HEK293 (cell line): Measurements from ENCODE around the gene C2.

Experiments
- CTCF ChIA-PET: fragments of 350-600 bp; formaldehyde crosslinking; extraction: SDS; loops from one replicate; lab custom pipeline; 2021; ENCODE audit warnings: antibody characterized with exemption; lab: Yijun Ruan, JAX
- POLR2A ChIA-PET: fragments of 300-600 bp; formaldehyde crosslinking; extraction: SDS; loops from one replicate; lab custom pipeline; 2020; ENCODE audit warnings: antibody characterized with exemption, inconsistent platforms; lab: Yijun Ruan, JAX
- H3K27ac ChIP-seq: fragments of 200-500 bp; sonication (Bioruptor generic); 2 replicates; pipeline ENCODE4 v1.5.1; 2014; ENCODE audit warnings: low read depth, low read length, control low read depth, inconsistent platforms; ENCODE audit errors: extremely low read depth
- H3K36me3 ChIP-seq, 2 experiments: fragments of 200-500 bp in 1 of 2; sonication (Bioruptor generic) in 1 of 2; 1 replicate in 1 of 2; 2 replicates in 1 of 2; pipeline ENCODE4 v1.5.1; 2014 to 2017; ENCODE audit warnings: inconsistent platforms in 2 of 2, low read length in 2 of 2; ENCODE audit not compliant: control insufficient read depth in 2 of 2, insufficient read depth in 1 of 2
- H3K4me1 ChIP-seq: fragments of 200-500 bp; sonication (Bioruptor generic); 2 replicates; pipeline ENCODE4 v1.5.1; 2014; ENCODE audit warnings: mild to moderate bottlenecking, low read length, inconsistent platforms; ENCODE audit not compliant: control insufficient read depth, insufficient read depth
- H3K4me3 ChIP-seq: 2 replicates; pipeline ENCODE4 v1.5.1; 2011; ENCODE audit warnings: low read depth, mild to moderate bottlenecking, control low read depth, low read length, moderate library complexity
- H3K9me3 ChIP-seq: fragments of 200-500 bp; sonication (Bioruptor generic); 2 replicates; pipeline ENCODE4 v1.5.1; 2014; ENCODE audit warnings: low read depth, low read length, inconsistent platforms; ENCODE audit not compliant: control insufficient read depth, insufficient read depth
- WT1 ChIP-seq: fragments of 450-650 bp; formaldehyde crosslinking; IDR thresholded peaks from 2 replicates; pipeline ENCODE4 v1.5.1; 2016; ENCODE audit warnings: missing biosample characterization, missing genetic modification characterization
- ZNF112 ChIP-seq: fragments of 450-650 bp; formaldehyde crosslinking; IDR thresholded peaks from 2 replicates; pipeline ENCODE4 v1.5.0; 2017; ENCODE audit warnings: missing biosample characterization, missing genetic modification characterization
- ZNF155 ChIP-seq: fragments of 450-650 bp; formaldehyde crosslinking; IDR thresholded peaks from 2 replicates; pipeline ENCODE4 v1.5.1; 2016; ENCODE audit warnings: missing biosample characterization, missing genetic modification characterization
- ZNF157 ChIP-seq: fragments of 450-650 bp; formaldehyde crosslinking; IDR thresholded peaks from 2 replicates; pipeline ENCODE4 v1.5.1; 2016; ENCODE audit warnings: missing biosample characterization, missing genetic modification characterization
- ZNF24 ChIP-seq: fragments of 450-650 bp; formaldehyde crosslinking; IDR thresholded peaks from 2 replicates; pipeline ENCODE4 v1.5.1; 2016; ENCODE audit warnings: missing biosample characterization, missing genetic modification characterization
- ZNF302 ChIP-seq: fragments of 450-650 bp; formaldehyde crosslinking; IDR thresholded peaks from 2 replicates; pipeline ENCODE4 v1.5.1; 2016; ENCODE audit warnings: missing biosample characterization, missing genetic modification characterization, low read depth
- ZNF335 ChIP-seq: fragments of 450-650 bp; formaldehyde crosslinking; conservative IDR thresholded peaks from 2 replicates; pipeline ENCODE4 v1.5.1; 2016; ENCODE audit warnings: missing biosample characterization, missing genetic modification characterization
- ZNF391 ChIP-seq: fragments of 450-650 bp; formaldehyde crosslinking; IDR thresholded peaks from 2 replicates; pipeline ENCODE4 v1.5.1; 2016; ENCODE audit warnings: low read depth, missing biosample characterization, missing genetic modification characterization, borderline replicate concordance
- ZNF394 ChIP-seq: fragments of 450-650 bp; formaldehyde crosslinking; IDR thresholded peaks from 2 replicates; pipeline ENCODE4 v1.5.1; 2016; ENCODE audit warnings: missing biosample characterization, missing genetic modification characterization, mild to moderate bottlenecking, moderate library complexity, borderline replicate concordance
- ZNF404 ChIP-seq: fragments of 450-650 bp; formaldehyde crosslinking; IDR thresholded peaks from 2 replicates; pipeline ENCODE4 v1.5.1; 2017; ENCODE audit warnings: missing biosample characterization, missing genetic modification characterization
- ZNF473 ChIP-seq: fragments of 450-650 bp; formaldehyde crosslinking; IDR thresholded peaks from 2 replicates; pipeline ENCODE4 v1.5.1; 2017; ENCODE audit warnings: missing biosample characterization, missing genetic modification characterization
- ZNF555 ChIP-seq: fragments of 450-650 bp; formaldehyde crosslinking; conservative IDR thresholded peaks from 2 replicates; pipeline ENCODE4 v1.5.1; 2017; ENCODE audit warnings: missing biosample characterization, mild to moderate bottlenecking, missing genetic modification characterization, inconsistent platforms
- ZNF558 ChIP-seq: fragments of 450-650 bp; formaldehyde crosslinking; IDR thresholded peaks from 2 replicates; pipeline ENCODE4 v1.5.1; 2016; ENCODE audit warnings: missing biosample characterization, missing genetic modification characterization
- ZNF600 ChIP-seq: fragments of 450-650 bp; formaldehyde crosslinking; IDR thresholded peaks from 2 replicates; pipeline ENCODE4 v1.5.1; 2016; ENCODE audit warnings: missing biosample characterization, missing genetic modification characterization
- ZNF664 ChIP-seq: fragments of 450-650 bp; formaldehyde crosslinking; IDR thresholded peaks from 2 replicates; pipeline ENCODE4 v1.5.1; 2016; ENCODE audit warnings: missing biosample characterization, missing genetic modification characterization
- ZNF768 ChIP-seq: fragments of 450-650 bp; formaldehyde crosslinking; IDR thresholded peaks from 2 replicates; pipeline ENCODE4 v1.5.1; 2018; ENCODE audit warnings: missing biosample characterization, mild to moderate bottlenecking, missing genetic modification characterization
- ZSCAN16 ChIP-seq: fragments of 450-650 bp; formaldehyde crosslinking; IDR thresholded peaks from 2 replicates; pipeline ENCODE4 v1.5.1; 2016; ENCODE audit warnings: missing biosample characterization, missing genetic modification characterization
- ZSCAN23 ChIP-seq: fragments of 450-650 bp; formaldehyde crosslinking; IDR thresholded peaks from 2 replicates; pipeline ENCODE4 v1.5.1; 2016; ENCODE audit warnings: missing biosample characterization, missing genetic modification characterization
- ZSCAN30 ChIP-seq: fragments of 450-650 bp; IDR thresholded peaks from 2 replicates; pipeline ENCODE4 v1.5.1; 2018; ENCODE audit warnings: missing biosample characterization, mild to moderate bottlenecking, missing genetic modification characterization, moderate library complexity
- TF ChIP-seq, protein P1 (sequence below): fragments of 450-650 bp; formaldehyde crosslinking; IDR thresholded peaks from 2 replicates; pipeline ENCODE4 v1.5.1; 2016; ENCODE audit warnings: missing biosample characterization, missing genetic modification characterization
- TF ChIP-seq, protein P2 (sequence below): fragments of 450-650 bp; formaldehyde crosslinking; IDR thresholded peaks from 2 replicates; pipeline ENCODE4 v1.5.1; 2016; ENCODE audit warnings: missing biosample characterization, missing genetic modification characterization
- TF ChIP-seq, protein P3 (sequence below): fragments of 450-650 bp; formaldehyde crosslinking; IDR thresholded peaks from 2 replicates; pipeline ENCODE4 v1.5.1; 2016; ENCODE audit warnings: missing biosample characterization, missing genetic modification characterization, low read depth
- TF ChIP-seq, protein P4 (sequence below): fragments of 450-650 bp; formaldehyde crosslinking; IDR thresholded peaks from 2 replicates; pipeline ENCODE4 v1.5.1; 2017; ENCODE audit warnings: missing biosample characterization, missing genetic modification characterization
- TF ChIP-seq, protein P5 (sequence below): fragments of 450-650 bp; formaldehyde crosslinking; IDR thresholded peaks from 2 replicates; pipeline ENCODE4 v1.5.1; 2017; ENCODE audit warnings: missing biosample characterization, missing genetic modification characterization

Gene C2

DNA sequence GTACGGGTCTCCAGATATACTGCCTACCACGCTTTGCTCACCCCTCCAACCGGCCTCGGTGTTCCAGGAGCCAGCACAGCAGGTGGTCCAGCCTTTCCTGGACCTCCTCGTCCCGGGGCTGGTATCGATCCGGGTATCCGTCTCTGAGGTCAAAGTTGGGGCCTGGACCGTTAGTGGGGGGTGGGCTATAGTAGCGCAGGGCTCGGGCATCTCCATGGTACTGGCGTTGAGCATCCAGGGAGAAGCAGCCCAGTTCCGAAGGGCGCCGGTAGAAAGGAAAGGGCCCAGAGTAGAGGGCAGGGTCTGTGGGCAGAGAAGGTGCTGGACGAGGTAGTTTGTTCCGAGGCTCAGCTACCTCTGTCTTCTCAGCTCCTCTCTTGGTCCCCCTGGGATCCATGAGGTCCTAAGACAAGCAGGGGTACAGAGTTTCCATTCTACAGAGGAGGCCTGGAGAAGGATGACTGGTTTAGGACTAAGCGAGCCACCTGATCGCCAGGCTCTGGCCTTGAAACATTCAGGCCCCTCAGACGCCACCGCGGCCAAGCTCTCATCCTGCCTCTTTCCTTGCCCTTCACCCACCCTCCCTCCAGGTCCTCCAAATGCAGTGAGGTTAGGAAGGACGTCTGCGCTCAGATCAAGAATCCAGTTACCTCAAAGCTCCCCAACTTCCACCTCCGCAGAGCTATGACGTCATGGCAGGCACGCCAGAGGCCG, 43.9 kb downstream of the C2 start (continued):
- TF ChIP-seq ZNF391 (peak; percentile 91; the same call in 1 of the 2 replicates), ZNF394 (tag by site-specific recombination) (peak; percentile 84), ZNF558 (tag by site-specific recombination) (peak; percentile 58; the same call in 1 of the 2 replicates), ZSCAN23 (tag by site-specific recombination) (peak; percentile 81; the same call in 1 of the 2 replicates), ZSCAN30 (tag by site-specific recombination) (0 out of 2 replicates have a peak, but pooled peaks have one; percentile 67), ZNF24 (tag by site-specific recombination) (peak; percentile 94; the same call in 1 of the 2 replicates), ZSCAN16 (tag by site-specific recombination) (peak; percentile 30; the same call in 1 of the 2 replicates), ZNF112 (no peak), ZNF335 (tag by site-specific recombination) (peak; percentile 89), ZNF555 (no peak), ZNF600 (tag by site-specific recombination) (no peak; the same call in 1 of the 2 replicates)
- TF ChIP-seq, protein P1, sequence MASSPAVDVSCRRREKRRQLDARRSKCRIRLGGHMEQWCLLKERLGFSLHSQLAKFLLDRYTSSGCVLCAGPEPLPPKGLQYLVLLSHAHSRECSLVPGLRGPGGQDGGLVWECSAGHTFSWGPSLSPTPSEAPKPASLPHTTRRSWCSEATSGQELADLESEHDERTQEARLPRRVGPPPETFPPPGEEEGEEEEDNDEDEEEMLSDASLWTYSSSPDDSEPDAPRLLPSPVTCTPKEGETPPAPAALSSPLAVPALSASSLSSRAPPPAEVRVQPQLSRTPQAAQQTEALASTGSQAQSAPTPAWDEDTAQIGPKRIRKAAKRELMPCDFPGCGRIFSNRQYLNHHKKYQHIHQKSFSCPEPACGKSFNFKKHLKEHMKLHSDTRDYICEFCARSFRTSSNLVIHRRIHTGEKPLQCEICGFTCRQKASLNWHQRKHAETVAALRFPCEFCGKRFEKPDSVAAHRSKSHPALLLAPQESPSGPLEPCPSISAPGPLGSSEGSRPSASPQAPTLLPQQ = no peak
- TF ChIP-seq, protein P2, sequence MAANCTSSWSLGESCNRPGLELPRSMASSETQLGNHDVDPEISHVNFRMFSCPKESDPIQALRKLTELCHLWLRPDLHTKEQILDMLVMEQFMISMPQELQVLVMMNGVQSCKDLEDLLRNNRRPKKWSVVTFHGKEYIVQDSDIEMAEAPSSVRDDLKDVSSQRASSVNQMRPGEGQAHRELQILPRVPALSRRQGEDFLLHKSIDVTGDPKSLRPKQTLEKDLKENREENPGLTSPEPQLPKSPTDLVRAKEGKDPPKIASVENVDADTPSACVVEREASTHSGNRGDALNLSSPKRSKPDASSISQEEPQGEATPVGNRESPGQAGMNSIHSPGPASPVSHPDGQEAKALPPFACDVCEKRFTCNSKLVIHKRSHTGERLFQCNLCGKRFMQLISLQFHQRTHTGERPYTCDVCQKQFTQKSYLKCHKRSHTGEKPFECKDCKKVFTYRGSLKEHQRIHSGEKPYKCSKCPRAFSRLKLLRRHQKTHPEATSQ = no peak; the same call in none of the 2 replicates
- TF ChIP-seq, protein P3, sequence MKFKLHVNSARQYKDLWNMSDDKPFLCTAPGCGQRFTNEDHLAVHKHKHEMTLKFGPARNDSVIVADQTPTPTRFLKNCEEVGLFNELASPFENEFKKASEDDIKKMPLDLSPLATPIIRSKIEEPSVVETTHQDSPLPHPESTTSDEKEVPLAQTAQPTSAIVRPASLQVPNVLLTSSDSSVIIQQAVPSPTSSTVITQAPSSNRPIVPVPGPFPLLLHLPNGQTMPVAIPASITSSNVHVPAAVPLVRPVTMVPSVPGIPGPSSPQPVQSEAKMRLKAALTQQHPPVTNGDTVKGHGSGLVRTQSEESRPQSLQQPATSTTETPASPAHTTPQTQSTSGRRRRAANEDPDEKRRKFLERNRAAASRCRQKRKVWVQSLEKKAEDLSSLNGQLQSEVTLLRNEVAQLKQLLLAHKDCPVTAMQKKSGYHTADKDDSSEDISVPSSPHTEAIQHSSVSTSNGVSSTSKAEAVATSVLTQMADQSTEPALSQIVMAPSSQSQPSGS (tag by site-specific recombination) = peak; percentile 100

DNA sequence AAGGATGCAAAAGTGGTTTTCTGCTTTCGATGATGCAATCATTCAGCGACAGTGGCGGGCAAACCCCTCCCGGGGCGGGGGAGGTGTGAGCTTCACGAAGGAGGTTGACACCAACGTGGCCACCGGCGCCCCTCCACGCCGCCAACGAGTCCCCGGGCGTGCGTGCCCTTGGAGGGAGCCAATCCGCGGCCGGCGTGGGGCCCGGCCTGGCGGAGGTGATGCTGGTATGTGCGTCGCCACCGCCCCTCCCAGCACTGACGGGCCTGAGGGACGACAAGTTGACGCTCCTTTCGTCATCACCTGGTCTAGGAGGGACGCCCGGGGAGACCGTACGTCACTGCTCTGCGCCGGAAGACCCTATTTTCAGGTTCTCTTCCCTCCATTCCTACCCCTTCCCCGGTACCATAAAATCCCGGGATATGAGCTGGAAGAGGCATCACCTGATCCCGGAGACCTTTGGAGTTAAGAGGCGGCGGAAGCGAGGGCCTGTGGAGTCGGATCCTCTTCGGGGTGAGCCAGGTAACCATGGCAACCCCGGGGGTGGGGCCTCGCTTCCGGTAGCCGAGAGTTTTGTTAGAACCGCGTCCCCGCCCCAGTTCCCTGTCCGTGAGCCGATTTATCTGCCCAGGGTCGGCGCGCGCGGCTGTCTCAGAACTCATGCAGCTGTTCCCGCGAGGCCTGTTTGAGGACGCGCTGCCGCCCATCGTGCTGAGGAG, 44.6 kb downstream of the C2 start, which contains the start of gene DXO:
DXO (minus strand) TSS at position 146 of the 716 bp plus-strand sequence. CDS start 463 bp downstream, outside the sequence.
- CTCF ChIA-PET = interaction anchor here (0.6 to 2.1 kb wide), 8 partner anchors 11 to 1786 kb away, joined by 3 to 10 read pairs (median 3); partner anchors contain the start of genes NELFE and SKIC2
- H3K9me3 ChIP-seq = no peaks in the 10 kb centered on the region
- H3K27ac ChIP-seq = peak within 1 kb of the TSS; percentile 74
- H3K4me1 ChIP-seq = peaks cover 5% of the 10 kb centered on the region
- POLR2A ChIA-PET = interaction anchor here (0.6 to 4.6 kb wide), 27 partner anchors 8 to 1000 kb away, joined by 3 to 64 read pairs (median 5); partner anchors contain the start of genes C6orf47, CSNK2B, EHMT2 and GPANK1
- H3K4me3 ChIP-seq = peak within 1 kb of the TSS; percentile 83
- H3K36me3 ChIP-seq = peaks cover 3 to 43% of the 10 kb centered on the region in 2 experiments; a peak in 2 of 3 replicates
- TF ChIP-seq ZNF664 (tag by site-specific recombination) (peak; percentile 81), ZNF473 (no peak), ZNF157 (tag by site-specific recombination) (no peak), ZNF768 (tag by site-specific recombination) (no peak), ZSCAN30 (tag by site-specific recombination) (peak; percentile 3), ZNF394 (tag by site-specific recombination) (no peak), ZNF302 (tag by site-specific recombination) (no peak), WT1 (tag by site-specific recombination) (peak; percentile 81), ZNF404 (tag by site-specific recombination) (no peak), ZNF558 (tag by site-specific recombination) (no peak), ZNF155 (tag by site-specific recombination) (no peak)
- TF ChIP-seq, protein P4, sequence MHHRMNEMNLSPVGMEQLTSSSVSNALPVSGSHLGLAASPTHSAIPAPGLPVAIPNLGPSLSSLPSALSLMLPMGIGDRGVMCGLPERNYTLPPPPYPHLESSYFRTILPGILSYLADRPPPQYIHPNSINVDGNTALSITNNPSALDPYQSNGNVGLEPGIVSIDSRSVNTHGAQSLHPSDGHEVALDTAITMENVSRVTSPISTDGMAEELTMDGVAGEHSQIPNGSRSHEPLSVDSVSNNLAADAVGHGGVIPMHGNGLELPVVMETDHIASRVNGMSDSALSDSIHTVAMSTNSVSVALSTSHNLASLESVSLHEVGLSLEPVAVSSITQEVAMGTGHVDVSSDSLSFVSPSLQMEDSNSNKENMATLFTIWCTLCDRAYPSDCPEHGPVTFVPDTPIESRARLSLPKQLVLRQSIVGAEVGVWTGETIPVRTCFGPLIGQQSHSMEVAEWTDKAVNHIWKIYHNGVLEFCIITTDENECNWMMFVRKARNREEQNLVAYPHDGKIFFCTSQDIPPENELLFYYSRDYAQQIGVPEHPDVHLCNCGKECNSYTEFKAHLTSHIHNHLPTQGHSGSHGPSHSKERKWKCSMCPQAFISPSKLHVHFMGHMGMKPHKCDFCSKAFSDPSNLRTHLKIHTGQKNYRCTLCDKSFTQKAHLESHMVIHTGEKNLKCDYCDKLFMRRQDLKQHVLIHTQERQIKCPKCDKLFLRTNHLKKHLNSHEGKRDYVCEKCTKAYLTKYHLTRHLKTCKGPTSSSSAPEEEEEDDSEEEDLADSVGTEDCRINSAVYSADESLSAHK (tag by site-specific recombination) = peak; percentile 64; the same call in 1 of the 2 replicates
- TF ChIP-seq, protein P3 (tag by site-specific recombination) = no peak
- TF ChIP-seq, protein P5, sequence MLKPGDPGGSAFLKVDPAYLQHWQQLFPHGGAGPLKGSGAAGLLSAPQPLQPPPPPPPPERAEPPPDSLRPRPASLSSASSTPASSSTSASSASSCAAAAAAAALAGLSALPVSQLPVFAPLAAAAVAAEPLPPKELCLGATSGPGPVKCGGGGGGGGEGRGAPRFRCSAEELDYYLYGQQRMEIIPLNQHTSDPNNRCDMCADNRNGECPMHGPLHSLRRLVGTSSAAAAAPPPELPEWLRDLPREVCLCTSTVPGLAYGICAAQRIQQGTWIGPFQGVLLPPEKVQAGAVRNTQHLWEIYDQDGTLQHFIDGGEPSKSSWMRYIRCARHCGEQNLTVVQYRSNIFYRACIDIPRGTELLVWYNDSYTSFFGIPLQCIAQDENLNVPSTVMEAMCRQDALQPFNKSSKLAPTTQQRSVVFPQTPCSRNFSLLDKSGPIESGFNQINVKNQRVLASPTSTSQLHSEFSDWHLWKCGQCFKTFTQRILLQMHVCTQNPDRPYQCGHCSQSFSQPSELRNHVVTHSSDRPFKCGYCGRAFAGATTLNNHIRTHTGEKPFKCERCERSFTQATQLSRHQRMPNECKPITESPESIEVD (tag by site-specific recombination) = peak; percentile 95; the same call in 1 of the 2 replicates
